ENCODE data around the gene RANBP3. TPM values are rescaled to one million over a fixed set of nuclear protein-coding genes. Genes with fewer than 3 reads are reported as not detected.
"Not testable (repeated sequence)": the region's sequence is repeated elsewhere in the genome, so short reads cannot be mapped to it uniquely, and the experiment has no call there.

RANBP3 gene
- total and polyA plus RNA-seq, 7 donors, result 27.0 to 86.4 (median 63.1) TPM

GRCh38 chr19:6011206-6011605, 33.3 kb upstream of the RANBP3 start:
- Histone ChIP-seq H3K4me3 (no peak overlapping the region), H3K36me3 (peaks cover 8 to 89% (median 27%) of the 10 kb centered on the region in 4 donors), H3K4me1 (no peaks in the 10 kb centered on the region), H3K9me3 (no peaks in the 10 kb centered on the region), H3K27me3 (no peaks in the 10 kb centered on the region), H3K27ac (no peak overlapping the region)
- intact Hi-C loops (cut with DNase I), result no loop called here
- TF ChIP-seq CTCF (IDR thresholded peaks at IDR 0.05), result no peak
- TF ChIP-seq POLR2A (IDR thresholded peaks at IDR 0.05), result no peak
- no peak for TF ChIP-seq POLR2AphosphoS5 (IDR thresholded peaks at IDR 0.05)
- no peak for TF ChIP-seq EP300 (IDR thresholded peaks at IDR 0.05)
- 91 to 93% methylated on average over 10 of the region's 10 CpGs for WGBS, 2 donors
- no peak for DNase-seq

GRCh38 chr19:6010107-6010506, 32.2 kb upstream of the RANBP3 start:
- intact Hi-C loops (cut with DNase I), result no loop called here
- H3K27ac ChIP-seq, result no peak overlapping the region
- no peak overlapping the region for H3K4me3 ChIP-seq
- peaks cover 13 to 90% (median 32%) of the 10 kb centered on the region in 4 donors for H3K36me3 ChIP-seq
- H3K9me3 ChIP-seq, result no peaks in the 10 kb centered on the region
- H3K27me3 ChIP-seq, result no peaks in the 10 kb centered on the region
- TF ChIP-seq POLR2AphosphoS5 (IDR thresholded peaks at IDR 0.05) (no peak), POLR2A (IDR thresholded peaks at IDR 0.05) (no peak), CTCF (IDR thresholded peaks at IDR 0.05) (no peak), EP300 (IDR thresholded peaks at IDR 0.05) (no peak)
- no peak for DNase-seq
- 94% methylated on average over 16 of the region's 16 CpGs for WGBS, 2 donors
- no peaks in the 10 kb centered on the region for H3K4me1 ChIP-seq

- 93 to 95% methylated on average over 26 of the region's 26 CpGs for WGBS, 2 donors
- intact Hi-C loops (cut with DNase I), result no loop called here
- peaks cover 14 to 92% (median 35%) of the 10 kb centered on the region in 4 donors for H3K36me3 ChIP-seq
These were observed 29.9 kb upstream of the RANBP3 start for GRCh38 chr19:6007866-6008265.

GRCh38 chr19:6006896-6007295, 29.0 kb upstream of the RANBP3 start:
- Histone ChIP-seq H3K4me1 (no peaks in the 10 kb centered on the region), H3K27me3 (no peaks in the 10 kb centered on the region), H3K4me3 (no peak overlapping the region), H3K36me3 (peaks cover 22 to 92% (median 41%) of the 10 kb centered on the region in 4 donors), H3K27ac (no peak overlapping the region), H3K9me3 (no peaks in the 10 kb centered on the region)
- TF ChIP-seq POLR2A (IDR thresholded peaks at IDR 0.05) (no peak), EP300 (IDR thresholded peaks at IDR 0.05) (no peak), POLR2AphosphoS5 (IDR thresholded peaks at IDR 0.05) (no peak), CTCF (IDR thresholded peaks at IDR 0.05) (no peak)
- intact Hi-C loops (cut with DNase I), result no loop called here
- no peak for DNase-seq
- WGBS, 2 donors, result 94 to 95% methylated on average over 20 of the region's 20 CpGs

More at GRCh38 chr19:6007866-6008265, 29.9 kb upstream of the RANBP3 start:
- DNase-seq, result no peak
- H3K4me1 ChIP-seq, result no peaks in the 10 kb centered on the region
- no peak for TF ChIP-seq EP300 (IDR thresholded peaks at IDR 0.05)
- no peak for TF ChIP-seq POLR2AphosphoS5 (IDR thresholded peaks at IDR 0.05)
- no peak for TF ChIP-seq POLR2A (IDR thresholded peaks at IDR 0.05)
- no peak for TF ChIP-seq CTCF (IDR thresholded peaks at IDR 0.05)
- H3K4me3 ChIP-seq, result no peak overlapping the region
- no peaks in the 10 kb centered on the region for H3K27me3 ChIP-seq
- H3K27ac ChIP-seq, result no peak overlapping the region
- no peaks in the 10 kb centered on the region for H3K9me3 ChIP-seq

- WGBS, 2 donors, result 95 to 96% methylated on average over 7 of the region's 7 CpGs
- H3K4me1 ChIP-seq; H3K9me3 ChIP-seq; H3K27me3 ChIP-seq; DNase-seq; H3K4me3 ChIP-seq; H3K27ac ChIP-seq; intact Hi-C loops (cut with DNase I): not testable (repeated sequence)
- H3K36me3 ChIP-seq, result peaks cover 31 to 92% (median 46%) of the 10 kb centered on the region in 4 donors
These were observed 28.1 kb upstream of the RANBP3 start for GRCh38 chr19:6006070-6006446.
